Measurements from ENCODE around the gene TRANK1.

GRCh38 chr3:36906504-36907149 lies 38.2 kb downstream of the TRANK1 start:
- TF ChIP-seq ATF3 (CRISPR knock-in tag; conservative IDR thresholded peaks at IDR 0.05): no peak
- TF ChIP-seq CTCF (IDR thresholded peaks at IDR 0.05): no peak
- TF ChIP-seq, protein P1, sequence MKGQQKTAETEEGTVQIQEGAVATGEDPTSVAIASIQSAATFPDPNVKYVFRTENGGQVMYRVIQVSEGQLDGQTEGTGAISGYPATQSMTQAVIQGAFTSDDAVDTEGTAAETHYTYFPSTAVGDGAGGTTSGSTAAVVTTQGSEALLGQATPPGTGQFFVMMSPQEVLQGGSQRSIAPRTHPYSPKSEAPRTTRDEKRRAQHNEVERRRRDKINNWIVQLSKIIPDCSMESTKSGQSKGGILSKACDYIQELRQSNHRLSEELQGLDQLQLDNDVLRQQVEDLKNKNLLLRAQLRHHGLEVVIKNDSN (CRISPR knock-in tag; IDR thresholded peaks at IDR 0.05): no peak

Measured in WTC11 (cell line).